Measurements from ENCODE around the gene MACROH2A1.

The MACROH2A1 gene

GRCh38 chr5:135350536-135350935, 48.5 kb downstream of the MACROH2A1 start:
- no peak for DNase-seq

GRCh38 chr5:135349886-135350285, 49.1 kb downstream of the MACROH2A1 start:
- DNase-seq, result no peak

- DNase-seq, result no peak
Measured at GRCh38 chr5:135349451-135349850, 49.6 kb downstream of the MACROH2A1 start.

GRCh38 chr5:135348918-135349317, 50.1 kb downstream of the MACROH2A1 start:
- DNase-seq, result no peak

GRCh38 chr5:135347392-135347791, 51.6 kb downstream of the MACROH2A1 start:
- no peak for DNase-seq

- no peak for DNase-seq
Measured at GRCh38 chr5:135345956-135346731, 52.9 kb downstream of the MACROH2A1 start.

- DNase-seq, result no peak
Measured at GRCh38 chr5:135344349-135344748, 54.7 kb downstream of the MACROH2A1 start.

GRCh38 chr5:135343413-135343812, 55.6 kb downstream of the MACROH2A1 start:
- no peak for DNase-seq

- no peak for DNase-seq
Measured at GRCh38 chr5:135342551-135342875, 56.5 kb downstream of the MACROH2A1 start.

GRCh38 chr5:135341696-135342550, 57.1 kb downstream of the MACROH2A1 start:
- no peak for DNase-seq

GRCh38 chr5:135341016-135341666, 57.9 kb downstream of the MACROH2A1 start:
- no peak for DNase-seq

GRCh38 chr5:135340568-135340967, 58.5 kb downstream of the MACROH2A1 start:
- DNase-seq, result no peak

GRCh38 chr5:135339623-135340022, 59.4 kb downstream of the MACROH2A1 start:
- no peak for DNase-seq

GRCh38 chr5:135339189-135339588, 59.8 kb downstream of the MACROH2A1 start:
- DNase-seq, result no peak

- no peak for DNase-seq
Measured at GRCh38 chr5:135337064-135337463, 62.0 kb downstream of the MACROH2A1 start.

- no peak for DNase-seq
Measured at GRCh38 chr5:135335031-135335828, 63.8 kb downstream of the MACROH2A1 start.

- no peak for DNase-seq
Measured at GRCh38 chr5:135333732-135334515, 65.1 kb downstream of the MACROH2A1 start.

- peak; percentile 29 for DNase-seq
Measured at GRCh38 chr5:135332519-135333150, 66.4 kb downstream of the MACROH2A1 start.

GRCh38 chr5:135331612-135332011, 67.4 kb downstream of the MACROH2A1 start:
- no peak for DNase-seq

- no peak for DNase-seq
Measured at GRCh38 chr5:135330798-135331096, 68.3 kb downstream of the MACROH2A1 start.

GRCh38 chr5:135329913-135330797, 68.9 kb downstream of the MACROH2A1 start:
- DNase-seq, result no peak
